22Rv1 (cell line): ENCODE results near the gene NOX1.

Experiments
- ZFX ChIP-seq: fragments of 450-650 bp; IDR thresholded peaks from 2 replicates; pipeline ENCODE4 v1.6.1; 2017; ENCODE audit warnings: antibody characterized with exemption, borderline replicate concordance
- TF ChIP-seq, protein P1 (sequence below): fragments of 450-650 bp; IDR thresholded peaks from 2 replicates; pipeline ENCODE4 v1.5.1; 2017; ENCODE audit warnings: mild to moderate bottlenecking

DNA sequence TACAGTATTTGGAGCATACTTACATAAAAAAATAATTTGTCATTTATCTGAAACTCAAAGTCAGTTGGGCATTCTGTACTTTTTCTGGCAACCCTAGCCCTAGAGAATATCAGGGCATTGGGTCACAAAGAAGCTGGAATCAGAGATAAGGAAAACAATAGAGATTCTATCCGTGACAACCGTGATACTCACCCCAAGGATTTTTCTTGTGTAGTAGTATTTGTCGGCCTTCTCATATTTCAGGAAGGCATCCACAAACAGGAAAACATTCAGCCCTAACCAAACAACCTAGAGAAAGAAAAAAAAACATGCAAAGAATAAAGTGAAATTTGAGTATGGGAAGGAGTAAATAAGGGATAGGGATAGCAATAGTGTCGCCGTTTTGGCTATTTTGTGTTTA lies 3.6 kb downstream of the NOX1 start:
- TF ChIP-seq, protein P1, sequence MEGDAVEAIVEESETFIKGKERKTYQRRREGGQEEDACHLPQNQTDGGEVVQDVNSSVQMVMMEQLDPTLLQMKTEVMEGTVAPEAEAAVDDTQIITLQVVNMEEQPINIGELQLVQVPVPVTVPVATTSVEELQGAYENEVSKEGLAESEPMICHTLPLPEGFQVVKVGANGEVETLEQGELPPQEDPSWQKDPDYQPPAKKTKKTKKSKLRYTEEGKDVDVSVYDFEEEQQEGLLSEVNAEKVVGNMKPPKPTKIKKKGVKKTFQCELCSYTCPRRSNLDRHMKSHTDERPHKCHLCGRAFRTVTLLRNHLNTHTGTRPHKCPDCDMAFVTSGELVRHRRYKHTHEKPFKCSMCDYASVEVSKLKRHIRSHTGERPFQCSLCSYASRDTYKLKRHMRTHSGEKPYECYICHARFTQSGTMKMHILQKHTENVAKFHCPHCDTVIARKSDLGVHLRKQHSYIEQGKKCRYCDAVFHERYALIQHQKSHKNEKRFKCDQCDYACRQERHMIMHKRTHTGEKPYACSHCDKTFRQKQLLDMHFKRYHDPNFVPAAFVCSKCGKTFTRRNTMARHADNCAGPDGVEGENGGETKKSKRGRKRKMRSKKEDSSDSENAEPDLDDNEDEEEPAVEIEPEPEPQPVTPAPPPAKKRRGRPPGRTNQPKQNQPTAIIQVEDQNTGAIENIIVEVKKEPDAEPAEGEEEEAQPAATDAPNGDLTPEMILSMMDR = no peak
- TF ChIP-seq ZFX = no peak
